H1 (cell line): ENCODE results near the gene FBXW8. TPM values are rescaled to one million over a fixed set of nuclear protein-coding genes. Genes with fewer than 3 reads are reported as not detected.

Experiments
- RAD21 ChIP-seq, 2 experiments: IDR thresholded peaks in 1 of 2; conservative IDR thresholded peaks in 1 of 2; 2 replicates each; pipeline ENCODE4 v1.6.1; 2011; ENCODE audit warnings: low read depth in 2 of 2, low read length in 2 of 2, improper control_type of control experiment in 1 of 2, inconsistent platforms in 1 of 2, mild to moderate bottlenecking in 1 of 2, moderate library complexity in 1 of 2
- ZNF274 ChIP-seq: IDR thresholded peaks from 2 replicates; pipeline ENCODE4 v1.7.0; 2012; ENCODE audit warnings: low read length, borderline replicate concordance; ENCODE audit errors: extremely low read depth
- polyA plus RNA-seq, 7 experiments: library from polyadenylated mRNA; depleted of rRNA in 3 of 7; stranded (reverse) in 5 of 7; unstranded in 2 of 7; fragments of >200 nt in 5 of 7; fragments of 200-250 nt in 2 of 7; gene quantifications; 1 replicate in 5 of 7; 2 replicates in 1 of 7; 4 replicates in 1 of 7; pipeline versions ENCODE4 v1.2.1 to v1.2.3, GENCODE V29; 2011 to 2013; ENCODE audit warnings: missing spikeins in 2 of 7, mixed read lengths in 2 of 7
- total RNA-seq: library from RNA; stranded (reverse); fragmentation: NEBNext Ultra II Directional; extraction: Animal tissue kit (Norgen Biotek cat#: 25700); gene quantifications from 2 replicates; pipeline ENCODE4 v1.2.1, GENCODE V29; 2021

FBXW8 gene
- total and polyA plus RNA-seq, 2 of the 8 experiments (the other 6 are each of a cell fraction or from before 2014, with no cell fraction given): 15.8 to 16.0 TPM

DNA sequence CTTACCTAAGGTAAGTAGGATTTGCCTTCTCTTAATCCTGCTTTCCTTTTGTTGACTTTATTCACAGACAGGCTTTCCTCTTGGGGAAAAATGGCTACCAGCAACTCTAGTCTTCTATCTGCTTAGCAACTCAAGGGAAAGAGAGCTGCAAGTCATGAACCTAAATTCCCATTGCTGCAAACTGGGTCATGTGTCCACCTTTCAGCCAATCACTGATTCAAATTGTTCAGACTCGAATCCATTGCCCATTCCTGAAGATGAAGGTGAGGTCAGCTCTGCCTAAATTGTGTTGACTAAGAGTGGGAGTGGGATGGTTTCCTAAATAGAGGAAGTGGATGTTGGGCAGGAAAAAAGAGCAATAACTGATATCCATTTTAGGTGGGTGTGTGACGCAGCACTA is 7.7 kb downstream of the FBXW8 start (continued):
- TF ChIP-seq RAD21 (IDR thresholded peaks at IDR 0.05 in 1 of 2, conservative IDR thresholded peaks at IDR 0.05 in 1 of 2; ENCODE audit: low read depth in 2 of 2, low read length in 2 of 2) (no peak), ZNF274 (no peak)
